Body of pancreas (tissue), 4 donors: Measurements from ENCODE around the gene LTB4R. TPM values are rescaled to one million over a fixed set of nuclear protein-coding genes. Genes with fewer than 3 reads are reported as not detected.

ENCODE experiments used
- ATAC-seq: fragments of 150-250 bp; one replicate; pipeline ENCODE4 v1.9.1; 2016
- DNase-seq, 4 donors: peaks; one replicate each; pipeline ENCODE4 v3.0.0-alpha.2; 2019
- H3K27ac ChIP-seq, 4 donors: fragments of 200-600 bp; sonication (generic); 1 replicate in 3 of 4; 2 replicates in 1 of 4; pipeline versions ENCODE4 v1.5.1 to v1.6.1; 2016 to 2019; ENCODE audit warnings: mild to moderate bottlenecking in 1 of 4, mixed read lengths in 1 of 4, moderate library complexity in 1 of 4
- H3K27me3 ChIP-seq, 2 donors: fragments of 200-600 bp; sonication (generic); one replicate each; pipeline ENCODE4 v1.6.0; 2016; ENCODE audit warnings: mild to moderate bottlenecking in 1 of 2
- H3K36me3 ChIP-seq, 2 donors: fragments of 200-600 bp; sonication (generic); replicated peaks in 1 of 2; 2 replicates each; pipeline ENCODE4 v1.5.1; 2016; ENCODE audit warnings: low read depth in 2 of 2; ENCODE audit not compliant: insufficient read depth in 1 of 2
- H3K4me1 ChIP-seq: fragments of 200-600 bp; sonication (generic); one replicate; pipeline ENCODE4 v1.6.0; 2016
- H3K4me3 ChIP-seq, 2 donors: fragments of 200-600 bp; sonication (generic); 1 replicate in 1 of 2; 2 replicates in 1 of 2; pipeline ENCODE4 v1.5.1; 2016 to 2019
- H3K9me3 ChIP-seq, 3 donors: fragments of 200-600 bp; sonication (generic); 1 replicate in 2 of 3; 2 replicates in 1 of 3; pipeline ENCODE4 v1.5.1; 2016
- POLR2A ChIP-seq, 3 donors: fragments of 450-650 bp; IDR thresholded peaks; one replicate each; pipeline ENCODE4 v1.6.1; 2016; ENCODE audit warnings: antibody characterized with exemption in 3 of 3, mild to moderate bottlenecking in 2 of 3
- WGBS, 2 donors: methylation state at CpG; one replicate each; pipeline ENCODE4 v1.1.5; 2017; 5-methylcytosine and 5-hydroxymethylcytosine counted together
- intact Hi-C: fragments of 100-400 bp; cut with DNase I; formaldehyde crosslinking; loops from one replicate; pipeline ENCODE4 v1.15.1; 2023
- total RNA-seq, 2 donors: library from RNA; depleted of rRNA; stranded (reverse); fragments of >200 nt; gene quantifications; one replicate each; pipeline ENCODE4 v1.1.0, GENCODE V29; 2016
- TF ChIP-seq, protein P1 (sequence below), 7 experiments: fragments of 450-650 bp in 4 of 7; fragments of 200-600 bp in 3 of 7; sonication (generic) in 3 of 7; IDR thresholded peaks; one replicate each; pipeline ENCODE4 v1.5.1; 2016 to 2019; ENCODE audit warnings: antibody characterized with exemption in 7 of 7

The LTB4R gene
- total RNA-seq, 2 donors from 2014 or later: 3.6 to 9.1 TPM

DNA sequence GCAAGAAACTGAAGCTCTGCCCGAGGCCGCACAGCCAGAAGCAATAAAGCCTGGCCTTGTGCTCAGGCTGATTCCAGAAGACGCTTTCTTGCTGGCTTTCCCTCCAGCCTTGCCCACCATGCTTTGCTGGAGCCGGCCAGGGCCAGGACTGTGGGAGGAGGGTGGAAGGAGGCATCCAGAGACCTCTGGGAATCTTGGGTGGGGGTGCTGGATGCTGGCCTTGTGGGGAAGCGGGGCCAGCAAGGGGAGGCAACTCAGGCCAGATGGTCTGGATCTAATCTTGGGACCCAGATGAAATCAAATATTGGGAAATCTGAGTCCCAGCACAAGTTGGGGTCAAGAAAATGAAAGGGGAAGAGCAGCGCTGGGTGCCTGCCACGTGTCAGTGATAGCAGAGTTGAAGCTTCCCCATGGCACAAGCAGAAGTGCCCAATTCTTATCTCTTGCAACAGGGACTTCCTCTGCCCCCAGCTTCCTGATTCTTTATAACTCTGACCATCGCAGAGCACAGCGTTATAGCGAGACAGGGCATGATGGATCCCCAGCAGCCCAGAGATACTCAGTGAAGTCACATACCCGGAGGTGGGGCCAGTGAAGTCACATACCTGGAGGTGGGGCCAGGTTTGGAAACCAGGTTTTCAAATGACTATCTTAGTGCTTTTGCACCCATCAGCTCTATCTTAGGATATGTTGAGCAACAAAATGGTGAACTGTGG, 33.5 kb upstream of the LTB4R start:
- no peaks in the 10 kb centered on the region for H3K27me3 ChIP-seq
- DNase-seq (peak in 1 of 4 donors; percentile 49), ATAC-seq (no peak)
- no peak for TF ChIP-seq POLR2A (IDR thresholded peaks at IDR 0.05)
- TF ChIP-seq, protein P1, sequence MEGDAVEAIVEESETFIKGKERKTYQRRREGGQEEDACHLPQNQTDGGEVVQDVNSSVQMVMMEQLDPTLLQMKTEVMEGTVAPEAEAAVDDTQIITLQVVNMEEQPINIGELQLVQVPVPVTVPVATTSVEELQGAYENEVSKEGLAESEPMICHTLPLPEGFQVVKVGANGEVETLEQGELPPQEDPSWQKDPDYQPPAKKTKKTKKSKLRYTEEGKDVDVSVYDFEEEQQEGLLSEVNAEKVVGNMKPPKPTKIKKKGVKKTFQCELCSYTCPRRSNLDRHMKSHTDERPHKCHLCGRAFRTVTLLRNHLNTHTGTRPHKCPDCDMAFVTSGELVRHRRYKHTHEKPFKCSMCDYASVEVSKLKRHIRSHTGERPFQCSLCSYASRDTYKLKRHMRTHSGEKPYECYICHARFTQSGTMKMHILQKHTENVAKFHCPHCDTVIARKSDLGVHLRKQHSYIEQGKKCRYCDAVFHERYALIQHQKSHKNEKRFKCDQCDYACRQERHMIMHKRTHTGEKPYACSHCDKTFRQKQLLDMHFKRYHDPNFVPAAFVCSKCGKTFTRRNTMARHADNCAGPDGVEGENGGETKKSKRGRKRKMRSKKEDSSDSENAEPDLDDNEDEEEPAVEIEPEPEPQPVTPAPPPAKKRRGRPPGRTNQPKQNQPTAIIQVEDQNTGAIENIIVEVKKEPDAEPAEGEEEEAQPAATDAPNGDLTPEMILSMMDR (IDR thresholded peaks at IDR 0.05): no peak
- 81 to 94% methylated on average over 11 of the region's 11 CpGs for WGBS, 2 donors
- no peaks in the 10 kb centered on the region for H3K36me3 ChIP-seq
- intact Hi-C loops: no loop called here
- H3K27ac ChIP-seq: peak overlapping the region in 1 of 4 donors; percentile 30
- no peaks in the 10 kb centered on the region for H3K9me3 ChIP-seq
- no peak overlapping the region for H3K4me3 ChIP-seq
- H3K4me1 ChIP-seq: peaks cover 37% of the 10 kb centered on the region

DNA sequence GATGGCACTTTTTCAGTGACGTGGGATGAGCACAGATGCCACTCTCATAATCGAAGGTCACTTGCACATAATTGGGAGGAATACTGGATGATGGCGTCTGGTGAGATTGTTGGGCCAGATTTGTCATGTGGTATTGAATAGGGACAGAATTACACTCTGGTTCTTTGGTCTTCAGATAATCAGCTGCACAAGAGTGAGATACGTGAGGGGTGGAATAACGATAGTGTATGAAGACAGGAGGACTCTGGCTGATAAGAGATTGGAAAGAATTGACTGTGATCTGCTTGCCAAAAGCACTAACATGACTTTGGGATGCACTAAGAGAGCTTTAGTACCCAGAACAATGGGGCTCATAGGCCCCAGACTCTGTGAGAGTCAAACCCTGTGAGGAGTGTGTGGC, 32.9 kb upstream of the LTB4R start:
- Histone ChIP-seq H3K4me1 (peaks cover 31% of the 10 kb centered on the region), H3K4me3 (no peak overlapping the region), H3K36me3 (no peaks in the 10 kb centered on the region), H3K9me3 (no peaks in the 10 kb centered on the region), H3K27ac (no peak overlapping the region), H3K27me3 (no peaks in the 10 kb centered on the region)
- intact Hi-C loops: no loop called here
- no peak for TF ChIP-seq POLR2A (IDR thresholded peaks at IDR 0.05)
- no peak for DNase-seq
- 85 to 87% methylated on average over 5 of the region's 5 CpGs for WGBS, 2 donors
- no peak for ATAC-seq

DNA sequence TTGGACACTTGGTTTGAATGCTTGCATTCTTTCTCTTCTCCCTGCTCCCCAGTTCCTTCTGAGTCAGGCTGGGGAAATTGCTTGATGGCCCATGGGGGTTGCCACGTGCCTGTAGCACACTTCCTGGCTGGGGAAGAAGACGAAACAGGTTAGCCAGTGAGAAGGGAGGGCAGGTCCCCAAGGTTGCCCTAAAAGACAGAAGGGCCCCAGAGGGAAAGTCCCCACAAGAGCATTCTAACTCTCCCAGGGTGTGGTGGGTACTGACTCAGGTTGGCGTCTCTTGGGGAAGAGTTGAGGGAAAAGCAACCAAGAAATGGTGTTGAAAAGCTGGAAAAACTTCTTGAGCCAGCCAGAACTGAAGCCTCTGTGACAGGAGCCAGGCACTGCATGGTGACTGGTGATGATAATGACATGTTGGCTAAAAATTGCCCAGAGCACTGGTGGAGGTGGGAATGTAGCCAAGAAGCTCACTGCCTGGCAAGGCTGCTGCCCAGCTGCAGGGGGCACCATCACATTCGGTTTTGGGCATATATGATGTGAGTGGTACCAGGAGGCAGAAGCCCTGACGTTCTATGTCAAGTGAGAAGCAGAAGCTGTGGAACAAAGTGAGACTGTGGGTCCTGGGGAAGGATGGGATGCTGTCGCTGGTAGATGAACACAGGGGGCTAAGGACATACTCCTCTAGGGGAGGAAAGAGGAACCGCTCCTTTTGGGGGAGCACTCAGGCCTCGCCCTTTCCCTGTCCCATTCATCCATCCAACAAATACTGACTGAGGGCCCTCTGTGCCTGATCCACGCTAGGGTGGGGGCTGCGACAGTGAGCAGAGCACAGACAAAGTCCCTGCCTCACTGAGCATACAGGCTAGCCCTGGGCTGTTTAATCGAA, 31.8 kb upstream of the LTB4R start:
- intact Hi-C loops: no loop called here
- H3K27ac ChIP-seq: peak overlapping the region in 3 of 4 donors; percentile 20 to 62 (median 48)
- H3K9me3 ChIP-seq: no peaks in the 10 kb centered on the region
- H3K27me3 ChIP-seq: no peaks in the 10 kb centered on the region
- peaks cover 19% of the 10 kb centered on the region for H3K4me1 ChIP-seq
- H3K4me3 ChIP-seq: no peak overlapping the region
- peak; percentile 42 to 69 (median 63) for DNase-seq
- H3K36me3 ChIP-seq: no peaks in the 10 kb centered on the region
- peak; percentile 70 for ATAC-seq
- WGBS, 2 donors: 54 to 56% methylated on average over 11 of the region's 11 CpGs
- TF ChIP-seq, protein P1 (IDR thresholded peaks at IDR 0.05): peak in 5 of 7 experiments; percentile 28 to 54 (median 39)
- no peak for TF ChIP-seq POLR2A (IDR thresholded peaks at IDR 0.05)

DNA sequence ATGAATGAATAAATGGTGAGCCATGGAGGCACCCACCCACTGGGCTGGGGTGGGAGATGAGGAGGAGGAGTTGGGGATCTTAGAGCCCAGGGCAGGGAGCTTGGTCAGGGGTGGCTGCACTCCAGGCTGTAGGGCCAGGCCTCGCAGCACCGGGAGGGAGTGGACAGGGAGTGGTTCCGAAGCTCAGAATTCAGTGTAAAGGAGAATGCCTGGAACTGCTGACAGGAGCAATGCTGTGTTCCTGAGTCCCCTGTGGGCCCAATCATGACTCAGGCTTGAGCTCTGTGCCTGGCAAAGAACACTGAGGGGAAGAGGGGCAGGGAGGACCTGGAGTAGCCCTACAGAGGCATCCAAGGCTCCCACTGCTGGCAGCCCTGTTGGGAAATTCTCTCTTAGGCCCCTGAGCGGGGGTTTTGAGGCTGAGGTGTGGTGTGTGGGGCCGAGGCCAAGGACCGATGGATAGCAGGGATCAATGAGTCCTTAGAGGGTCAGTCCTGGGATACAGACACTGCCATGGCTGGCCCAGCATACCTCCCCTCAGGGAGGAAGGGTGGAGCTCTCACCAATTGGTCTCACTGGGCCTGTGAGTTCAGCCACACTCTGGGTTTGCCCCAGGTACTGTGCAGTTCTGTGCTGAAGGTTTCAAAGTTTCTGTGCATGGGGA, 30.4 kb upstream of the LTB4R start:
- intact Hi-C loops: no loop called here
- Histone ChIP-seq H3K27ac (no peak overlapping the region), H3K36me3 (no peaks in the 10 kb centered on the region), H3K27me3 (no peaks in the 10 kb centered on the region), H3K9me3 (no peaks in the 10 kb centered on the region), H3K4me3 (no peak overlapping the region), H3K4me1 (peaks cover 11% of the 10 kb centered on the region)
- DNase-seq (no peak), ATAC-seq (no peak)
- TF ChIP-seq, protein P1 (IDR thresholded peaks at IDR 0.05): no peak
- TF ChIP-seq POLR2A (IDR thresholded peaks at IDR 0.05): no peak
- WGBS, 2 donors: 86 to 89% methylated on average over 6 of the region's 6 CpGs

DNA sequence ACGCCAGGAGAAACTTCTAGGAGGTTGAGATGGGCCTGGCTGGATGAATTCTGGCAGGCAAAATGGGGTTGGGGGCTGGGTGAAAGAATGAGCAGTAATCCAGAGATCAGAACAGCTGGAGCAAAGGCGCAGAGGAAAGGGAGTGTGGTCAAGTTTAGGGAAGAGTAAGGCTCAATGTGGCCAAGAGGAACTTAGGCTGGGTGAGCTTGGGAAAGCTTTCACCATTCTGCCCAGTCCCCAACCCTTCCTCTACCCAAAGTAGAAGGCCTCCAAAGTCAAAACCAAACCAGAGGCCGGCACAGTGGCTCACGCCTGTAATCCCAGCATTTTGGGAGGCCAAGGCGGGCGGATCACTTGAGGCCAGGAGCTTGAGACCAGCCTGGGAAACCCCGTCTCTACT, 29.7 kb upstream of the LTB4R start:
- H3K4me3 ChIP-seq: no peak overlapping the region
- H3K9me3 ChIP-seq: no peaks in the 10 kb centered on the region
- ATAC-seq (no peak), DNase-seq (no peak)
- H3K36me3 ChIP-seq: no peaks in the 10 kb centered on the region
- intact Hi-C loops: no loop called here
- H3K4me1 ChIP-seq: peaks cover 11% of the 10 kb centered on the region
- 77 to 82% methylated on average over 7 of the region's 7 CpGs for WGBS, 2 donors
- no peaks in the 10 kb centered on the region for H3K27me3 ChIP-seq
- TF ChIP-seq, protein P1 (IDR thresholded peaks at IDR 0.05): no peak
- TF ChIP-seq POLR2A (IDR thresholded peaks at IDR 0.05): no peak
- H3K27ac ChIP-seq: no peak overlapping the region
